CD4-positive, alpha-beta T cell treated with Interferon gamma for 1 hour (primary cell): ENCODE results near the gene NXNL2.

Experiments used
- DNase-seq: peaks from one replicate; pipeline ENCODE4 v3.0.0-alpha.2; 2020

NXNL2 gene

GRCh38 chr9:88580961-88581360 lies 46.0 kb downstream of the NXNL2 start:
- DNase-seq: no peak

- DNase-seq: no peak
Measured at GRCh38 chr9:88583901-88584596, 49.1 kb downstream of the NXNL2 start.

GRCh38 chr9:88585426-88585825 lies 50.4 kb downstream of the NXNL2 start:
- DNase-seq: no peak

- DNase-seq: no peak
Measured at GRCh38 chr9:88586452-88586851, 51.5 kb downstream of the NXNL2 start.

GRCh38 chr9:88587182-88587581 lies 52.2 kb downstream of the NXNL2 start:
- no peak for DNase-seq

- DNase-seq: no peak
Measured at GRCh38 chr9:88587885-88588649, 53.1 kb downstream of the NXNL2 start.

- DNase-seq: no peak
Measured at GRCh38 chr9:88589656-88590055, 54.7 kb downstream of the NXNL2 start.

GRCh38 chr9:88590558-88591146 lies 55.7 kb downstream of the NXNL2 start:
- DNase-seq: no peak

- DNase-seq: peak; percentile 16
Measured at GRCh38 chr9:88593537-88594185, 58.7 kb downstream of the NXNL2 start.
